Endothelial cell of hepatic sinusoid (primary cell): ENCODE measurements around the gene NPC1L1.

Experiments
- in situ Hi-C: cut with HindIII; loops from 2 replicates; pipeline ENCODE4 v1.10.0; 2017; ENCODE audit warnings: low sequenced_read_pairs

The NPC1L1 gene

GRCh38 chr7:44538798-44539668 lies 2.1 kb downstream of the NPC1L1 start:
- in situ Hi-C loops, result no loop called here

GRCh38 chr7:44538093-44538797 lies 2.9 kb downstream of the NPC1L1 start:
- in situ Hi-C loops, result no loop called here

GRCh38 chr7:44537442-44537841 lies 3.7 kb downstream of the NPC1L1 start:
- in situ Hi-C loops, result no loop called here

- in situ Hi-C loops, result no loop called here
Measured at GRCh38 chr7:44536090-44536489, 5.0 kb downstream of the NPC1L1 start.

GRCh38 chr7:44535348-44536064 lies 5.6 kb downstream of the NPC1L1 start:
- in situ Hi-C loops, result no loop called here

- in situ Hi-C loops, result no loop called here
Measured at GRCh38 chr7:44534501-44534900, 6.6 kb downstream of the NPC1L1 start.

GRCh38 chr7:44534087-44534486 lies 7.0 kb downstream of the NPC1L1 start:
- in situ Hi-C loops, result no loop called here

GRCh38 chr7:44533301-44534055 lies 7.7 kb downstream of the NPC1L1 start:
- in situ Hi-C loops, result no loop called here

GRCh38 chr7:44531421-44532380 lies 9.4 kb downstream of the NPC1L1 start:
- in situ Hi-C loops, result no loop called here

GRCh38 chr7:44530990-44531389 lies 10.1 kb downstream of the NPC1L1 start:
- in situ Hi-C loops, result no loop called here

- in situ Hi-C loops, result no loop called here
Measured at GRCh38 chr7:44524811-44525388, 16.2 kb downstream of the NPC1L1 start.

GRCh38 chr7:44522315-44522714 lies 18.8 kb downstream of the NPC1L1 start:
- in situ Hi-C loops, result no loop called here

GRCh38 chr7:44521347-44522095 lies 19.6 kb downstream of the NPC1L1 start:
- in situ Hi-C loops, result no loop called here

GRCh38 chr7:44520574-44520973 lies 20.6 kb downstream of the NPC1L1 start:
- in situ Hi-C loops, result no loop called here

GRCh38 chr7:44519546-44519945 lies 21.6 kb downstream of the NPC1L1 start:
- in situ Hi-C loops, result no loop called here

GRCh38 chr7:44518761-44519160 lies 22.4 kb downstream of the NPC1L1 start:
- in situ Hi-C loops, result no loop called here

- in situ Hi-C loops, result no loop called here
Measured at GRCh38 chr7:44517175-44517574, 24.0 kb downstream of the NPC1L1 start.

- in situ Hi-C loops, result no loop called here
Measured at GRCh38 chr7:44515590-44516268, 25.4 kb downstream of the NPC1L1 start.
